CD4-positive, alpha-beta memory T cell (primary cell): ENCODE results near the gene PLEKHM2. TPM values are rescaled to one million over a fixed set of nuclear protein-coding genes. Genes with fewer than 3 reads are reported as not detected.

ENCODE experiments used
- CTCF ChIA-PET: fragments of 350-600 bp; sonication (Branson Sonifier 250); formaldehyde crosslinking; loops from one replicate; lab custom pipeline; 2021; ENCODE audit warnings: inconsistent platforms; ENCODE audit not compliant: partially characterized antibody; lab: Charles Lee
- POLR2A ChIA-PET: fragments of 350-600 bp; sonication (Branson Sonifier 250); formaldehyde crosslinking; loops from one replicate; lab custom pipeline; 2021; ENCODE audit not compliant: partially characterized antibody; lab: Charles Lee
- DNase-seq, 5 donors: peaks; one replicate each; pipeline versions ENCODE4 v3.0.0 to v3.0.0-alpha.2; 2020 to 2022; ENCODE audit warnings: mixed read lengths in 1 of 5
- H3K27ac ChIP-seq: one replicate; pipeline ENCODE4 v1.7.0; 2013; ENCODE audit warnings: low read depth, low read length
- H3K27me3 ChIP-seq: 2 replicates; pipeline ENCODE4 v1.7.0; 2013; ENCODE audit warnings: mild to moderate bottlenecking, low read length, moderate library complexity; ENCODE audit not compliant: insufficient read depth
- H3K36me3 ChIP-seq: 2 replicates; pipeline ENCODE4 v1.7.0; 2013; ENCODE audit warnings: mild to moderate bottlenecking, low read length, moderate library complexity; ENCODE audit not compliant: insufficient read depth
- H3K4me1 ChIP-seq: 2 replicates; pipeline ENCODE4 v1.7.0; 2013; ENCODE audit warnings: mild to moderate bottlenecking, low read length, moderate library complexity; ENCODE audit not compliant: insufficient read depth
- H3K4me3 ChIP-seq, 2 donors: one replicate each; pipeline ENCODE4 v1.7.0; 2013; ENCODE audit warnings: low read length in 2 of 2, mild to moderate bottlenecking in 1 of 2
- H3K9me3 ChIP-seq, 2 donors: one replicate each; pipeline ENCODE4 v1.7.0; 2013; ENCODE audit warnings: low read length in 2 of 2, control low read depth in 1 of 2; ENCODE audit not compliant: control insufficient read depth in 1 of 2
- H3K27ac Mint-ChIP-seq, 7 donors: one replicate each; pipeline ENCODE4 v1.8.0; 2020 to 2021; ENCODE audit warnings: mixed read lengths in 7 of 7, mild to moderate bottlenecking in 6 of 7, inconsistent platforms in 3 of 7, moderate library complexity in 3 of 7
- H3K27me3 Mint-ChIP-seq, 2 donors: one replicate each; pipeline ENCODE4 v1.8.0; 2020 to 2021; ENCODE audit warnings: mixed read lengths in 2 of 2
- H3K36me3 Mint-ChIP-seq, 2 donors: one replicate each; pipeline ENCODE4 v1.8.0; 2020 to 2021; ENCODE audit warnings: mixed read lengths in 2 of 2, inconsistent platforms in 1 of 2, mild to moderate bottlenecking in 1 of 2
- H3K4me1 Mint-ChIP-seq, 4 donors: one replicate each; pipeline ENCODE4 v1.8.0; 2020 to 2021; ENCODE audit warnings: mixed read lengths in 4 of 4, mild to moderate bottlenecking in 1 of 4
- H3K4me3 Mint-ChIP-seq, 8 donors: one replicate each; pipeline ENCODE4 v1.8.0; 2020 to 2021; ENCODE audit warnings: mixed read lengths in 8 of 8, mild to moderate bottlenecking in 7 of 8, moderate library complexity in 6 of 8, inconsistent platforms in 3 of 8
- H3K9me3 Mint-ChIP-seq, 8 donors: one replicate each; pipeline ENCODE4 v1.8.0; 2020 to 2021; ENCODE audit warnings: mixed read lengths in 8 of 8, mild to moderate bottlenecking in 5 of 8, inconsistent platforms in 3 of 8, moderate library complexity in 1 of 8
- intact Hi-C: fragments of 100-400 bp; cut with micrococcal nuclease; formaldehyde crosslinking; loops from one replicate; pipeline ENCODE4 v1.15.1; 2023
- polyA plus RNA-seq, 2 donors: library from polyadenylated mRNA; unstranded; fragments of 300-500 nt; fragmentation: Illumina TruSeq; gene quantifications; one replicate each; pipeline ENCODE4 v1.2.3, GENCODE V29; 2021
- total RNA-seq, 2 experiments: library from RNA; stranded (reverse); gene quantifications; one replicate each; pipeline ENCODE4 v1.2.3, GENCODE V29; 2021

The PLEKHM2 gene
- total and polyA plus RNA-seq, 4 experiments from 2014 or later, result 2.0 to 59.8 (median 30.9) TPM

DNA sequence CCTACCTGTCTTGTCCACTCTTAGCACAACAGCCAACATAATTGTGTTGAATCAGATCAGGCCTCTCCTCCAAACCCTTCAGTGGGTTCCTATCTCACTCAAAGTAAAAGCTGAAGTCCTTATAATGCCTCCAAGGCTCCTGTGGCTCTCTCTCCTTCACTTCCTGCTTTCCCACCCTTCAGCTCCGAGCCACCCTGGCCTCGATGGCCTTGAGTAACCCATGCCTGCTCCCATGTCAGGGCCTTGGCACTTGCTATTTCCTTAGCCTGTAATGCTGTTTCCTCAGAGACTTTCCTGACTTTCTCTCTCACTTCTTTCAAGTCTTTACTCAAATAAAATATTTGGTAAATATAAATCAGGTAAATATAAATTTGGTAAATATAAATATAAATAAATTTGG is 8.1 kb upstream of the PLEKHM2 start:
- Histone ChIP-seq H3K4me3 (no peak overlapping the region), H3K4me1 (no peaks in the 10 kb centered on the region), H3K9me3 (no peaks in the 10 kb centered on the region), H3K36me3 (no peaks in the 10 kb centered on the region), H3K27me3 (no peaks in the 10 kb centered on the region), H3K27ac (no peak overlapping the region)
- Mint-ChIP-seq H3K9me3 (no peaks in the 10 kb centered on the region), H3K27me3 (no peaks in the 10 kb centered on the region), H3K4me3 (no peak overlapping the region), H3K27ac (no peak overlapping the region), H3K36me3 (no peaks in the 10 kb centered on the region), H3K4me1 (peaks cover 0 to 2% (median 0%) of the 10 kb centered on the region in 4 donors)
- intact Hi-C loops, result no loop called here
- POLR2A ChIA-PET, result no interaction called here
- CTCF ChIA-PET, result no interaction called here
- no peak for DNase-seq

DNA sequence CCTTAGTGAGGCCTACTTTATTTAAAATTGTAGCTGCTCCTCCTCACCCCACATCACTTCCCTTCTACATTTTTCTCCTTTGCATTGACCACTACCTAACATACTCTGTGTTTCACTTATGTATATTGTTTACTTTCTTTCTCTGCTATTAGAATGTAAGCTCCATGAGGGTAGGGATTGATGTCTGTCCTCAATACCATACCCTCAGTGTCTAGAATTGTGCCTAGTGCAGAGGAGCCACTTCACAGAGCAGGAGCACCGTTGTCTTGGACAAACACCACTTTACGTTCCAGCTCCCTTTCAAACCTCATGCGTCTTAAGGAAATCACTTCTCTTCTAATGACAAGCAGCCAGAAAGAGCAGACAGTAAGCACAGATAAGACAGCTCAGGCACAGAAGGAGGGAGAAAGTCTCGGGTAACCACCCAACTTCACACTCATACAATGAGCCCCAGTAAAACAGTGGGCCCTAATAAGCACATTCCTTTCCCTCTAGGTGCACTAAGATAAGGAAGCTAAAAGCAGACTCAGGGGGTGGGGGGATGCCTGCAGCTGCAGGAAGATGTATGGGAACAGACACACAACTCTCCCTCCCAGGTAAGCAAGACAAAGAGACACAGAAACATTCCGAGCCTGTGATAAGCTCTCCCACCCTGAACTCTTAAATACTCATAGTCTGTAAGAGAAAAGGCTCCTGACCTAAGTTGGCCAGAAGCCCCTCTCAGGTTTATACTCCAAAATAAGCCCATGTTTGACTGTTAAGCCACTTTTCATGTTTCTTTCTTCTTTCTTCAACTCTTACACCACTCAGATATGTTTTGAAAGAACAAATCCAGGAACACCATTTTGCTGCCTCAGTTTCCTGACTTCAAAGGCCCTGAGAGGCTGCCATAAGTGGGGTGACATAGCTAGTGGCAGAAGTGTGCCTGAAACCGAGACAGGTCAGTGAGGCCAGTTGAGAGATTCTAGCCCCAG is 7.1 kb upstream of the PLEKHM2 start:
- peaks cover 0 to 2% (median 0%) of the 10 kb centered on the region in 4 donors for H3K4me1 Mint-ChIP-seq
- H3K9me3 Mint-ChIP-seq, result no peaks in the 10 kb centered on the region
- no peaks in the 10 kb centered on the region for H3K36me3 Mint-ChIP-seq
- no peaks in the 10 kb centered on the region for H3K36me3 ChIP-seq
- H3K27ac Mint-ChIP-seq, result peak overlapping the region in 2 of 7 donors; percentile 5 to 61
- POLR2A ChIA-PET, result interaction anchor here (1.4 kb wide), 1 partner anchor 21 kb away, joined by 4 read pairs; no protein-coding TSS in a partner anchor
- H3K27me3 ChIP-seq, result no peaks in the 10 kb centered on the region
- H3K27me3 Mint-ChIP-seq, result no peaks in the 10 kb centered on the region
- DNase-seq, result no peak
- H3K9me3 ChIP-seq, result no peaks in the 10 kb centered on the region
- H3K27ac ChIP-seq, result no peak overlapping the region
- no peaks in the 10 kb centered on the region for H3K4me1 ChIP-seq
- intact Hi-C loops, result no loop called here
- CTCF ChIA-PET, result no interaction called here
- no peak overlapping the region for H3K4me3 Mint-ChIP-seq
- H3K4me3 ChIP-seq, result no peak overlapping the region

DNA sequence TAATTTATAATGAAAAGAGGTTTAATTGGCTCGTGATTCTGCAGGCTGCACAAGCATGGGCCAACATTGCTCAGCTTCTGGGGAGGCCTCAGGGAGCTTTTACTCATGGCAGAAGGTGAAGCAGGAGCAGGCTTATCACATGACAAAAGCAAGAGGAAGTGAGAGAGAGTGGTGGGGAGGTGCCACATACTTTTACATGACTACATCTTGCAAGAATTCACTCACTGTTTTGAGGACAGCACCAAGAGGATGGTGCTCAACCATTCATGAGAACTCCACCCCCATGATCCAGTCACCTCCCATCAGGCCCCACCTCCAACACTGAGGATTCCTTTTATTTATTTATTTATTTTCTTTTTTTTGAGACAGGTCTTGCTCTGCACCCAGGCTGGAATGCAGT is 5.5 kb upstream of the PLEKHM2 start:
- H3K4me1 ChIP-seq, result peaks cover 3% of the 10 kb centered on the region
- H3K9me3 ChIP-seq, result no peaks in the 10 kb centered on the region
- ChIA-PET CTCF (no interaction called here), POLR2A (no interaction called here)
- no peak for DNase-seq
- H3K4me3 ChIP-seq, result no peak overlapping the region
- peak overlapping the region in 1 of 7 donors; percentile 41 for H3K27ac Mint-ChIP-seq
- H3K36me3 Mint-ChIP-seq, result peaks cover 0 to 3% of the 10 kb centered on the region in 2 donors
- H3K4me3 Mint-ChIP-seq, result no peak overlapping the region
- H3K4me1 Mint-ChIP-seq, result peaks cover 2 to 6% (median 3%) of the 10 kb centered on the region in 4 donors
- H3K36me3 ChIP-seq, result no peaks in the 10 kb centered on the region
- H3K27me3 ChIP-seq, result no peaks in the 10 kb centered on the region
- no peaks in the 10 kb centered on the region for H3K27me3 Mint-ChIP-seq
- H3K27ac ChIP-seq, result no peak overlapping the region
- intact Hi-C loops, result no loop called here
- H3K9me3 Mint-ChIP-seq, result no peaks in the 10 kb centered on the region

DNA sequence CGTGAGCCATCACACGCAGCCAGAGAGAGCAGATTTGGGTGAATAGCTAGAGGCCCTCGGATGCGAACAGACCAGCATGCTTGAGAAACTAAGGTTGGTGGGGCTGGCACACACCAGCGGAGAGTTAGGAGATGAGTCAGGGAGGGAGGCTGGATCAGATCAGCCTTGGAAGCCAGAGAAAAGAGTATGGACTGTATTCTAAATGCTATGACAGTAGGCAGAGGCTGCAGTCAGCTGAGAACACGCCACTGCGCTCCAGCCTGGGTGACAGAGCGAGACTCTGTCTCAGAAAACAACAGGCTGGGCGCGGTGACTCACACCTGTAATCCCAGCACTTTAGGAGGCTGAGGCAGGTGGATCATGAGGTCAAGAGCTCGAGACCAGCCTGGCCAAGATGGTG is 4.0 kb upstream of the PLEKHM2 start:
- Mint-ChIP-seq H3K27ac (peak overlapping the region in 2 of 7 donors; percentile 38 to 86), H3K27me3 (no peaks in the 10 kb centered on the region), H3K4me1 (peaks cover 4 to 10% (median 6%) of the 10 kb centered on the region in 4 donors), H3K36me3 (peaks cover 0 to 7% of the 10 kb centered on the region in 2 donors), H3K9me3 (no peaks in the 10 kb centered on the region), H3K4me3 (no peak overlapping the region)
- Histone ChIP-seq H3K4me3 (no peak overlapping the region), H3K27me3 (no peaks in the 10 kb centered on the region), H3K27ac (no peak overlapping the region), H3K36me3 (no peaks in the 10 kb centered on the region), H3K9me3 (no peaks in the 10 kb centered on the region), H3K4me1 (peaks cover 8% of the 10 kb centered on the region)
- no peak for DNase-seq
- ChIA-PET CTCF (no interaction called here), POLR2A (interaction anchor here (0.7 kb wide), 1 partner anchor 60 kb away, joined by 3 read pairs; no protein-coding TSS in a partner anchor)
- intact Hi-C loops, result no loop called here

DNA sequence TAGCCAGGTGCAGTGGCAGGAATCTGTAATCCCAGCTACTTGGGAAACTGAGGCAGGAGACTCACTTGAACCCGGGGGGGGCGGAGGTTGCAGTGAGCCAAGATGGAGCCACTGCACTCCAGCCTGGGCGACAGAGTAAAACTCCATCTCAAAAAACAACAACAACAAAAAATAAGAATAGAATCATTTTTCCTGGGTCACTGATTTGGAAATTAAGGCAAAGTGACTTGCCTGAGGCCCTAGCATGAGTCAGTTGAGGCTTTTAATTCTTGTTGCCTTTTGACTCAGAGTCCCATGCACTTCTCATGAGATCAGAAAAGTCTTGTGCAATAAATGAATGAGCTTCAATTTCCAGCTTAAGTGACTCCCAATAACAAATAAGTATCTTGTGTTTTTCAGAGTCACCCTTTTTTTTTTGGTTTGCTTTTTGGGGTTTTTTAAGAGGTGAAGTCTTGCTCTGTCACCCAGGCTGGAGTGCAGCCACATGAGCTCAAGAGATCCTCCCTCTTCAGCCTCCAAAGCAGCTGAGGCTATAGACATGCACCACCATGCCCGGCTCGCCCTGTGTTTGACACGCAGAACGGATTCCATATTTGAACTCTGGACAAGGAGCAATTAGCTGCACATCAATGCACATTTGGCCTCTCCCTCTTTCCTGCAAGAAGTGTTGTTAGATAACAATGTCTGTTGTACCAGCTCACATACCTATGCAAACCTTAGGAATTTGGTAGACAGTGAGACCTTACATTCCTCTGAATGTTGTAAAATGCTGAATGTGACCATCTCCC is 3.4 kb upstream of the PLEKHM2 start:
- ChIA-PET POLR2A (interaction anchor here (0.7 kb wide), 1 partner anchor 60 kb away, joined by 3 read pairs; no protein-coding TSS in a partner anchor), CTCF (no interaction called here)
- H3K9me3 Mint-ChIP-seq, result no peaks in the 10 kb centered on the region
- no peaks in the 10 kb centered on the region for H3K27me3 Mint-ChIP-seq
- peaks cover 0 to 7% of the 10 kb centered on the region in 2 donors for H3K36me3 Mint-ChIP-seq
- no peak for DNase-seq
- peaks cover 10 to 16% (median 12%) of the 10 kb centered on the region in 4 donors for H3K4me1 Mint-ChIP-seq
- Histone ChIP-seq H3K27ac (no peak overlapping the region), H3K27me3 (no peaks in the 10 kb centered on the region), H3K4me1 (peaks cover 15% of the 10 kb centered on the region), H3K36me3 (no peaks in the 10 kb centered on the region), H3K4me3 (no peak overlapping the region), H3K9me3 (no peaks in the 10 kb centered on the region)
- H3K27ac Mint-ChIP-seq, result peak overlapping the region in 2 of 7 donors; percentile 29 to 75
- intact Hi-C loops, result no loop called here
- H3K4me3 Mint-ChIP-seq, result peak overlapping the region in 1 of 8 donors; percentile 80

DNA sequence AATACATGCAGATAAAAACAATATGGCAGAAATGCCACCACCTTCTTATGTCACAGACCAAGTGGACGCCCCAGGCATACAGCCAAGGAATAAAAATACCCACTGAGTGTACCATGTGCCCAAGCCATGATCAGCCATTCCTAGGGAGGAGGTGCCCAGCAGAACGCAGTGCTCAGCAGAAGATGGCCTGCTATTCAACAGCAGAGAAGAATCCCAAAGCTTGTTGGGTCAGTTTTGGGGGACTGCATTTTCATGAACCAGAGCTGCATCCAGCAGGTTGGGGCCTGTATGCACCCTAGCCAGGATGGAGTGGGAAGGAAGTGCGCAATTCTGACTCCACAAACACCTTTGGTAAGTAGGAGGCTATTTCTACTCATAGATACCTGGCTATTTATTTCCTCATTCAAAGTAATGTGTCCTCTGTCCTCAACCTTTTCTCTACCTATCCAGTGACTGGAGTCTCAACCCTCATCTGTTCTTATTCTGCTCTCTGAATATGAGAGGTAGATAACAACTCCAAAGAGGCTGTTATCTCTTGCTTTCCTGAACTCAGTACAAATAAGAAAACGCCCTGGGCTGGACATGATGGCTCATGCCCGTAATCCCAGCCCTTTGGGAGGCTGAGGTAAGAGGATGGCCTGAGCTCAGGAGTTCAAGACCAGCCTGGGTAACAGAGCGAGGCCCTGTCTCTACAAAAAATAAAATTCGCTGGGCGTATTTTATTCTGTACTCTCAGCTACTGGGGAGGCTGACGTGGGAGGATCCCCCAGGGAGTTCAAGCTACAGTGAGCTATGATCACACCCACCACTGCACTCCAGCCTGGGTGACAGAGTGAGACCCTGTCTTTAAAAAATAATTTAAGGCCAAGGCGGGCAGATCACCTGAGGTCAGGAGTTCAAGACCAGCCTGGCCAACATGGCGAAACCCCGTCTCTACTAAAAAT is 2.5 kb upstream of the PLEKHM2 start:
- intact Hi-C loops, result no loop called here
- H3K36me3 Mint-ChIP-seq, result peaks cover 0 to 7% of the 10 kb centered on the region in 2 donors
- no peaks in the 10 kb centered on the region for H3K27me3 Mint-ChIP-seq
- Histone ChIP-seq H3K9me3 (no peaks in the 10 kb centered on the region), H3K27me3 (no peaks in the 10 kb centered on the region), H3K36me3 (no peaks in the 10 kb centered on the region), H3K4me3 (no peak overlapping the region), H3K4me1 (peaks cover 20% of the 10 kb centered on the region), H3K27ac (no peak overlapping the region)
- peaks cover 14 to 21% (median 17%) of the 10 kb centered on the region in 4 donors for H3K4me1 Mint-ChIP-seq
- ChIA-PET POLR2A (no interaction called here), CTCF (interaction anchor here (0.7 kb wide), 1 partner anchor 14 kb away, joined by 3 read pairs; no protein-coding TSS in a partner anchor)
- H3K9me3 Mint-ChIP-seq, result no peaks in the 10 kb centered on the region
- H3K4me3 Mint-ChIP-seq, result peak overlapping the region; percentile 22 to 89 (median 42)
- no peak for DNase-seq
- peak overlapping the region in 5 of 7 donors; percentile 29 to 75 (median 62) for H3K27ac Mint-ChIP-seq
